ENCODE results near the gene LIN7C.

The LIN7C gene

DNA sequence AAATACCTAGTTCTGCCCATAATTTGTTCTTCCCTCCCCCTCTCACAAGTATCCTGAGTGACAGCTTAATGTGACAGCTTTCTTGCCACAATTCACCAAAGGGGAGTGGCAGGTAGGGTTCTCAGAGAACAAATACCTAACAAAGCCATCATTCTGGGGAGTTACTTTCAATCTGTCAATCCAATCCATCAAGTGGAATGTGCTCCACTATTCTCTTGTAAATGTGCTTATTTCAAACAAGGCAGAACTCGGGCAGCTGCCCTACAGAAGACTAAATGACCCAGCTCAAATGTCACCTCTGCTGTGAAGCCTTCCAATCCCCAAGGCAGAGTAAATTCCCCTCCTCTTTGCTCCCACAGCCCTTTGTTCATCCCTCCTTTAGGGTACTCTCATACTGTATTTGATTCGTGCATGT, 61.8 kb downstream of the LIN7C start:
- no peak for DNase-seq

Data from NCI-H524 (cell line).